UCSD-AML1 (cell line): ENCODE results near the gene PARP4.
"Not testable (repeated sequence)": the region's sequence is repeated elsewhere in the genome, so short reads cannot be mapped to it uniquely, and the experiment has no call there.

Experiments
- DNase-seq: peaks from one replicate; lab custom pipeline; 2025; ENCODE audit not compliant: unreplicated experiment; lab: John Stamatoyannopoulos, UW

The PARP4 gene

GRCh38 chr13:24512197-24512907 lies at the start of gene PARP4:
Gene PARP4, minus strand, starts transcription at chr13:24512778. Its CDS starts 9,002 bp downstream, at chr13:24503776.
- peak; percentile 82 for DNase-seq

DNA sequence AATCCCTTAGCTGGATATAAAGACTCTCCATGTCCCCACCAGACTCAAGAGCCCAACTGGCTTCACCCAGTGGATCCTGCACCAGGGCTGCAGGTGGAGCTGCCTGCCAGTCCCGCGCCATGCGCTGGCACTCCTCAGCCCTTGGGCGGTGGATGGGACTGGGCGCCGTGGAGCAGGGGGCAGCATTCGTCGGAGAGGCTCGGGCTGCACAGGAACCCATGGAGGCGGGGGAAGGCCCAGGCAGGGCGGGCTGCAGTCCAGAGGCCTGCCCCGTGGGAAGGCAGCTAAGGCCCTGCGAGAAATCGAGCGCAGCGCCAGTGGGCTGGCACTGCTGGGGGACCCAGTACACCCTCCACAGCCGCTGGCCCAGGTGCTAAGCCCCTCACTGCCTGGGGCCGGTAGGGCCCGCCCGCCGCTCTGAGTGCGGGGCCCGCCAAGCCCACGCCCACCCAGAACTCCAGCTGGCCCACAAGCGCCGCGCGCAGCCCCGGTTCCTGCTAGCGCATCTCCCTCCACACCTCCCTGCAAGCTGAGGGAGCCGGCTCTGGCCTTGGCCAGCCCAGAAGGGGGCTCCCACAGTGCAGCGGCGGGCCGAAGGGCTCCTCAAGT lies 48.1 kb upstream of the PARP4 start:
- not testable (repeated sequence) for DNase-seq

GRCh38 chr13:24559431-24560218 lies 47.0 kb upstream of the PARP4 start:
- DNase-seq, result not testable (repeated sequence)

- DNase-seq, result no peak
Measured at GRCh38 chr13:24557081-24557480, 44.5 kb upstream of the PARP4 start.

GRCh38 chr13:24553892-24554291 lies 41.3 kb upstream of the PARP4 start:
- not testable (repeated sequence) for DNase-seq

GRCh38 chr13:24541476-24542352 lies 29.1 kb upstream of the PARP4 start:
- DNase-seq, result not testable (repeated sequence)

GRCh38 chr13:24541127-24541475 lies 28.5 kb upstream of the PARP4 start:
- DNase-seq, result no peak

- DNase-seq, result no peak
Measured at GRCh38 chr13:24540236-24541126, 27.9 kb upstream of the PARP4 start.

GRCh38 chr13:24539500-24540165 lies 27.1 kb upstream of the PARP4 start:
- DNase-seq, result no peak

- no peak for DNase-seq
Measured at GRCh38 chr13:24529478-24529877, 16.9 kb upstream of the PARP4 start.

DNA sequence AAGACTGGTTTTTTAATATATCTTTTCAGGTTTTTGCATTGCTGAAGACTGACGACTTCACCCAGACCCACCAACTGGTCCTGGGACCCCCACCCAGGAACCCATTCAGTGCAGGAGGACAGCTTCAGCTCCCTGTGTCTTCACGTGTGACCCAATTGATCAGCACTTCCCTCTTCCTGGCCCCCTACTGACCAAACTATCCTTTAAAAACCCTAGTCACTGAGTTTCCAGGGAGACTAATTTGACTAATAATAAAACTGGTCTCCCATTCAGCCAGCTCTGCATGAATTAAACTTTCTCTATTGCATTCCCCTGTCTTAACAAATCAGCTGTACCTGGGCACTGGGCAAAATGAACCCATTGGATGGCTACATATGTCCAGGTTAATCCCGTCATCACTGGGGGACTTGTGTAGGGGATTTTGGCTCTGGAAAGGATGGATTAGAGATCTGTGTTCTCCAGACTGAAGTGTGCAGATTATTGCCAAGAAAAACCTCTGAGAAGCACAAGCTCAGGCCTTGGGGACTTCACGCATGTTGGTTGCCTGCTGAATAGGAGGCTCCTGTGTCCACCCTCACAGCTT lies 16.3 kb upstream of the PARP4 start:
- no peak for DNase-seq

- no peak for DNase-seq
Measured at GRCh38 chr13:24527266-24527775, 14.7 kb upstream of the PARP4 start.

GRCh38 chr13:24520733-24521132 lies 8.2 kb upstream of the PARP4 start:
- no peak for DNase-seq

DNA sequence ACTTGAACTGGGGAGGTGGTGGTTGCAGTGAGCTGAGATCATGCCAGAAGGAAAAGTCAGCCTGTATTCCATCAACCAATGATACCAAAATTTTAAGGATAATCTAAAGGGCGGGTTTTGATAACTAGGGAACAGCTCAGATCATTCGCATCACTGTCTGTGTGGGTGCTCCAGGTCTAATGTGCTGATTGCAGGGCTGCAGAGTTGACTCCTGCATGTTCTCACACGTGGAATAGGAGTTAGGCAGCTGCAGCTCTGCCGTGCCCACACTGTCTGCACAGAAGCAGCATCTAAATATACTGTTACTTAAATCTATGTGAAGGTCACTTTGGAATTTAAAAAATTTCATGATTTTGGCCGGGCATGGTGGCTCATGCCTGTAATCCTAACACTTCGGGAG lies 4.3 kb upstream of the PARP4 start:
- no peak for DNase-seq

DNA sequence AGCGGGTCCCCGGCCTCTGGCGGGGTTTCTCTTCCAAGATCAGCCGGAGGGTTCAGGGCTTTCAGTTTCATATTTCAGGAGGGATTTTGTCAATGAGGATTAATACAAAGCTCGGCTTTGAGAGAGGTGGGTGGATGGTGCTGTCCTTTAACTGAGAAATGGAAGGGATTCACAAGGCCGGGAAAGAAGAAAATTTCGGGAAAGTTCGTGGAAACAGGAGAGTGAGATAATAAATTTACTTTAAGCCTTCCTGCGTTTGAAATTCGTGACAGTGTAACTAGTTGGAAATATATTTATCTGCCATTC lies 283 bp upstream of the PARP4 start:
- DNase-seq, result no peak

DNA sequence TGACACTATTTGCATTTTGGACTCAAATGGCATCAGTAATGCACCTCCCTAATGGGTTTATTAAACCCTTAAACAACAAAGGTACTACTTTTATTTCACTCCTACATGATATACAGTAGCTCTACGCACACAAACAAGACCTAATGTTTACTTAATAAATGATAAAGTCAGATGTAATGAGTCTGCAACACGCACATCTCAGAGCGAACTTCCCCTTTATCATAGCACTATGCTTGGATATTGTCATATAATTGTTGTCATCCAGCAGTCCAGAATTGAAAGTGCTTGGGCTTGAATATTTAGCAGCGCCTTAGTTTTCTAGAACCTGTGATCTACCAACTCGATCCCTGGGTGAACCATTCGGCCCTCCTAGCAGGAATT lies 772 bp downstream of the PARP4 start:
- no peak for DNase-seq

- peak; percentile 36 for DNase-seq
Measured at GRCh38 chr13:24511019-24511815, 1.4 kb downstream of the PARP4 start.

DNA sequence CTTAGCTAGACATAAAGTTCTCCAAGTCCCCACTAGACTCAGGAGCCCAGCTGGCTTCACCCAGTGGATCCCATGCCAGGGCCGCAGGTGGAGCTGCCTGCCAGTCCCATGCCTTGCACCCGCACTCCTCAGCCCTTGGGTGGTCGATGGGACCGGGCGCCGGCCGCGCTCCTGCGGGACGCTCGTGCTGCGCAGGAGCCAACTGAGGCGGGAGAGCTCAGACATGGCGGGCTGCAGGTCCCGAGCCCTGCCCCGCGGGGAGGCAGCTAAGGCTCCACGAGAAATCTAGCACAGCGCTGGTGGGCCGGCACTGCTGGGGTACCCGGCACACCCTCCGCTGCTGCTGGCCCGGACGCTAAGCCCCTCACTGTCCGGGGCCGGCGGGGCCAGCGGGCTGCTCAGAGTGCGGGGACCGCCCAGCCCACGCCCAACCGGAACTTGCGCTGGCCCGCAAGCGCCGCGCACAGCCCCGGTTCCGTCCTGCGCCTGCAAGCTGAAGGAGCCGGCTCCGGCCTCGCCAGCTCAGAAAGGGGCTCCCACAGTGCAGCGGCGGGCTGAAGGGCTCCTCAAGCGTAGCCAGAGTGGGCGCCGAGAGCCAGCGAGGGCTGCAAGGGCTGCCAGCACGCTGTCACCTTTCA lies 5.8 kb downstream of the PARP4 start:
- DNase-seq, result no peak
